HepG2 (cell line): ENCODE data around the gene PRR20G. TPM values are rescaled to one million over a fixed set of nuclear protein-coding genes. Genes with fewer than 3 reads are reported as not detected.

ENCODE experiments used
- ATAC-seq: fragments of 200-7000 bp; cut with Tn5 transposase; 3 replicates; pipeline ENCODE4 v1.9.1; 2020; ENCODE audit warnings: mild to moderate bottlenecking, moderate library complexity
- Bru-seq: library from RNA; stranded (reverse); fragments of 400-500 nt; gene quantifications from one replicate; lab custom pipeline; 2021; lab: Mats Ljungman, UMichigan
- BruChase-seq, 2 experiments: library from RNA; stranded (reverse); fragments of 400-500 nt; gene quantifications; one replicate each; lab custom pipeline; 2021; lab: Mats Ljungman, UMichigan
- BruUV-seq: library from RNA; stranded (reverse); fragments of 400-500 nt; replicated peaks from 2 replicates; lab custom pipeline; 2021; lab: Mats Ljungman, UMichigan
- CTCF ChIA-PET: fragments of 300-600 bp; formaldehyde crosslinking; extraction: SDS; loops from one replicate; lab custom pipeline; 2021; ENCODE audit warnings: low total read pairs, inconsistent platforms, low intra/inter-chr PET ratio; lab: Yijun Ruan, JAX
- POLR2A ChIA-PET: fragments of 350-600 bp; sonication (Branson Sonifier 250); formaldehyde crosslinking; loops from one replicate; lab custom pipeline; 2020; ENCODE audit warnings: antibody characterized with exemption, inconsistent platforms; lab: Yijun Ruan, JAX
- DNase-seq: peaks from one replicate; pipeline ENCODE4 v3.0.0-alpha.2; 2015; ENCODE audit warnings: low spot score
- FAIRE-seq: peaks from 3 replicates; lab custom pipeline; 2011; peaks lifted over from hg19 to GRCh38; lab: Jason Lieb, UNC
- H2AFZ ChIP-seq: one replicate; pipeline ENCODE4 v1.6.1; 2011; ENCODE audit warnings: low read length, inconsistent platforms
- H3K27ac ChIP-seq: fragments of 300-600 bp; 3 replicates; pipeline ENCODE4 v1.8.0; 2011; ENCODE audit warnings: mixed run types, mild to moderate bottlenecking, mixed read lengths, low read length, inconsistent platforms; ENCODE audit not compliant: insufficient read depth; ENCODE audit errors: extremely low read length
- H3K27me3 ChIP-seq, 2 experiments: fragments of 200-600 bp in 1 of 2; 2 replicates in 1 of 2; 3 replicates in 1 of 2; pipeline versions ENCODE4 v1.6.0 to v1.8.0; 2011; ENCODE audit warnings: low read length in 2 of 2, mild to moderate bottlenecking in 2 of 2, moderate library complexity in 2 of 2, inconsistent platforms in 1 of 2; ENCODE audit not compliant: insufficient read depth in 2 of 2, control insufficient read depth in 1 of 2
- H3K36me3 ChIP-seq, 2 experiments: fragments of 200-600 bp in 1 of 2; replicated peaks in 1 of 2; 2 replicates in 1 of 2; 3 replicates in 1 of 2; pipeline versions ENCODE4 v1.5.1 to v1.8.0; 2011; ENCODE audit warnings: low read length in 2 of 2, inconsistent platforms in 1 of 2; ENCODE audit not compliant: insufficient read depth in 2 of 2, control insufficient read depth in 1 of 2
- H3K4me1 ChIP-seq: 2 replicates; pipeline ENCODE4 v1.5.1; 2012; ENCODE audit warnings: low read length, inconsistent platforms; ENCODE audit not compliant: insufficient read depth
- H3K4me2 ChIP-seq: 2 replicates; pipeline ENCODE4 v1.6.0; 2011; ENCODE audit warnings: low read depth, low read length, inconsistent platforms
- H3K4me3 ChIP-seq, 3 experiments: fragments of 200-600 bp in 1 of 3; sonication (generic), shearing (Covaris generic) in 1 of 3; replicated peaks in 1 of 3; 2 replicates each; pipeline ENCODE4 v1.5.1; 2011 to 2016; ENCODE audit warnings: low read length in 3 of 3, inconsistent platforms in 2 of 3, low read depth in 2 of 3, mild to moderate bottlenecking in 2 of 3, control low read depth in 1 of 3, mixed read lengths in 1 of 3; ENCODE audit not compliant: insufficient read depth in 1 of 3
- H3K79me2 ChIP-seq: one replicate; pipeline ENCODE4 v1.6.1; 2011; ENCODE audit warnings: low read length, inconsistent platforms; ENCODE audit not compliant: insufficient read depth
- H3K9ac ChIP-seq: 2 replicates; pipeline ENCODE4 v1.6.0; 2011; ENCODE audit warnings: mild to moderate bottlenecking, low read depth, low read length, inconsistent platforms; ENCODE audit not compliant: insufficient read depth
- H3K9me3 ChIP-seq: 2 replicates; pipeline ENCODE4 v1.5.1; 2012; ENCODE audit warnings: mild to moderate bottlenecking, low read length
- H4K20me1 ChIP-seq: 2 replicates; pipeline ENCODE4 v1.6.0; 2011; ENCODE audit warnings: inconsistent platforms, mild to moderate bottlenecking, low read length, moderate library complexity; ENCODE audit not compliant: insufficient read depth
- CBX1 ChIP-seq: IDR thresholded peaks from one replicate; pipeline ENCODE4 v1.6.1; 2016; ENCODE audit warnings: antibody characterized with exemption, low read depth
- FOXK2 ChIP-seq: fragments of 450-650 bp; IDR thresholded peaks from 2 replicates; pipeline ENCODE4 v1.6.1; 2016
- RAD51 ChIP-seq: fragments of 450-650 bp; IDR thresholded peaks from 2 replicates; pipeline ENCODE4 v1.6.1; 2016; ENCODE audit warnings: borderline replicate concordance
- REST ChIP-seq, 2 experiments: IDR thresholded peaks; 2 replicates each; pipeline ENCODE4 v1.6.1; 2011 to 2012; ENCODE audit warnings: low read length in 2 of 2, borderline replicate concordance in 1 of 2, low read depth in 1 of 2, mild to moderate bottlenecking in 1 of 2, moderate library complexity in 1 of 2
- SP5 ChIP-seq: IDR thresholded peaks from 2 replicates; pipeline ENCODE4 v1.6.1; 2016; ENCODE audit warnings: low read depth, borderline replicate concordance
- ZNF260 ChIP-seq: sonication (generic); formaldehyde crosslinking; IDR thresholded peaks from 2 replicates; pipeline ENCODE4 v1.4.0; 2020; ENCODE audit warnings: missing genetic modification reagents, low read depth, mild to moderate bottlenecking, borderline replicate concordance
- WGBS: methylation state at CpG from one replicate; pipeline ENCODE4 v1.1.6; 2017; ENCODE audit warnings: low lambda C conversion rate; 5-methylcytosine and 5-hydroxymethylcytosine counted together
- in situ Hi-C: cut with HindIII; loops from 2 replicates; pipeline ENCODE4 v1.10.0; 2017; ENCODE audit warnings: low pct_unique_long_range_greater_than_20kb; ENCODE audit not compliant: extremely low pct_ligation_motif_present
- intact Hi-C: fragments of 100-400 bp; cut with micrococcal nuclease; formaldehyde crosslinking; loops from one replicate; pipeline ENCODE4 v1.10.0; 2022; ENCODE audit not compliant: unreplicated experiment
- long read RNA-seq, 2 experiments: library from RNA in 1 of 2; library from polyadenylated mRNA in 1 of 2; stranded (forward) in 1 of 2; unstranded in 1 of 2; transcript quantifications; one replicate each; pipeline ENCODE4 v2.0.0, GENCODE V29; 2019 to 2022
- polyA minus RNA-seq, 3 experiments: library from RNA; depleted of rRNA, polyadenylated mRNA; stranded (reverse); fragments of >200 nt; gene quantifications; 2 replicates each; pipeline ENCODE4 v1.2.3, GENCODE V29; 2011; ENCODE audit warnings: low replicate concordance in 1 of 3
- polyA plus RNA-seq, 8 experiments: library from polyadenylated mRNA; depleted of rRNA in 3 of 8; stranded (reverse) in 7 of 8; unstranded in 1 of 8; fragments of >200 nt; fragmentation: Illumina TruSeq in 4 of 8; extraction: Trizol in 4 of 8; gene quantifications; 2 replicates each; pipeline versions ENCODE4 v1.2.1 to v1.2.3, GENCODE V29; 2011 to 2016; ENCODE audit warnings: low read depth in 4 of 8, missing spikeins in 1 of 8, mixed read lengths in 1 of 8; ENCODE audit not compliant: insufficient read depth in 1 of 8
- total RNA-seq, 5 experiments: library from RNA; depleted of rRNA; stranded (reverse); fragments of >200 nt; fragmentation: Illumina TruSeq; extraction: Trizol; gene quantifications; 2 replicates each; pipeline ENCODE4 v1.2.3, GENCODE V29; 2016; ENCODE audit warnings: low read depth in 1 of 5
- TF ChIP-seq, protein P1 (sequence below): sonication (generic); formaldehyde crosslinking; IDR thresholded peaks from 2 replicates; pipeline ENCODE4 v1.5.0; 2020; ENCODE audit warnings: mild to moderate bottlenecking, missing genetic modification reagents, moderate library complexity
- TF ChIP-seq, protein P2 (sequence below): sonication (generic); formaldehyde crosslinking; IDR thresholded peaks from 2 replicates; pipeline ENCODE4 v1.4.0; 2020; ENCODE audit warnings: missing genetic modification reagents, mild to moderate bottlenecking, borderline replicate concordance

The PRR20G gene
- total RNA-seq (2016; rRNA removed; fragmentation: Illumina TruSeq; extraction: Trizol) (not detected in 2 replicates), polyA plus RNA-seq (2011; rRNA removed) (not detected in 2 replicates), polyA minus RNA-seq (2011; rRNA and poly(A)+ RNA removed; ENCODE audit: low replicate concordance) (not detected in 2 replicates), Bru-seq, nascent RNA (not detected), BruChase-seq, experiment 1, labeled RNA remaining after a 6-hour chase (not detected), BruChase-seq, experiment 2, labeled RNA remaining after a 2-hour chase (percentile 13 among the genes with signal in this experiment)
- not detected in 2 replicates for total RNA-seq (2016; cell fraction: cytosol; rRNA removed; fragmentation: Illumina TruSeq; extraction: Trizol; ENCODE audit: low read depth)
- not detected in 2 replicates for total RNA-seq (2016; cell fraction: insoluble cytoplasmic fraction; rRNA removed; fragmentation: Illumina TruSeq; extraction: Trizol)
- total RNA-seq (2016; cell fraction: membrane; rRNA removed; fragmentation: Illumina TruSeq; extraction: Trizol), result not detected in 2 replicates
- not detected in 2 replicates for total RNA-seq (2016; cell fraction: nucleus; rRNA removed; fragmentation: Illumina TruSeq; extraction: Trizol)
- not detected in 2 replicates for polyA plus RNA-seq (2011; cell fraction: cytosol; rRNA removed)
- polyA plus RNA-seq (2011; cell fraction: nucleus; rRNA removed), result not detected in 2 replicates
- not detected in 2 replicates for polyA plus RNA-seq (2012)
- not detected in 2 replicates for polyA plus RNA-seq (2016; cell fraction: cytosol; fragmentation: Illumina TruSeq; extraction: Trizol; ENCODE audit: low read depth)
- not detected in 2 replicates for polyA plus RNA-seq (2016; cell fraction: insoluble cytoplasmic fraction; fragmentation: Illumina TruSeq; extraction: Trizol; ENCODE audit: low read depth)
- polyA plus RNA-seq (2016; cell fraction: membrane; fragmentation: Illumina TruSeq; extraction: Trizol; ENCODE audit: low read depth), result not detected in 2 replicates
- polyA plus RNA-seq (2016; cell fraction: nucleus; fragmentation: Illumina TruSeq; extraction: Trizol; ENCODE audit: insufficient read depth, low read depth), result not detected in 2 replicates
- not detected in 2 replicates for polyA minus RNA-seq (2011; cell fraction: cytosol; rRNA and poly(A)+ RNA removed)
- not detected in 2 replicates for polyA minus RNA-seq (2011; cell fraction: nucleus; rRNA and poly(A)+ RNA removed)
- long read RNA-seq, experiment 1, result 0 reads
- long read RNA-seq, experiment 2, result 0 reads

GRCh38 chr3:127287840-127288239, at the start of gene PRR20G:
TSS of gene PRR20G (minus strand) at chr3:127288046. CDS start at chr3:127287365, 681 bp downstream.
- TF ChIP-seq REST (IDR thresholded peaks at IDR 0.05; ENCODE audit: borderline replicate concordance in 1 of 2, low read depth in 1 of 2, low read length in 2 of 2) (no peak), SP5 (CRISPR knock-in tag) (no peak), FOXK2 (no peak), ZNF260 (no peak), RAD51 (peak; percentile 9; the same call in 1 of the 2 replicates), CBX1 (no peak)
- TF ChIP-seq, protein P1, sequence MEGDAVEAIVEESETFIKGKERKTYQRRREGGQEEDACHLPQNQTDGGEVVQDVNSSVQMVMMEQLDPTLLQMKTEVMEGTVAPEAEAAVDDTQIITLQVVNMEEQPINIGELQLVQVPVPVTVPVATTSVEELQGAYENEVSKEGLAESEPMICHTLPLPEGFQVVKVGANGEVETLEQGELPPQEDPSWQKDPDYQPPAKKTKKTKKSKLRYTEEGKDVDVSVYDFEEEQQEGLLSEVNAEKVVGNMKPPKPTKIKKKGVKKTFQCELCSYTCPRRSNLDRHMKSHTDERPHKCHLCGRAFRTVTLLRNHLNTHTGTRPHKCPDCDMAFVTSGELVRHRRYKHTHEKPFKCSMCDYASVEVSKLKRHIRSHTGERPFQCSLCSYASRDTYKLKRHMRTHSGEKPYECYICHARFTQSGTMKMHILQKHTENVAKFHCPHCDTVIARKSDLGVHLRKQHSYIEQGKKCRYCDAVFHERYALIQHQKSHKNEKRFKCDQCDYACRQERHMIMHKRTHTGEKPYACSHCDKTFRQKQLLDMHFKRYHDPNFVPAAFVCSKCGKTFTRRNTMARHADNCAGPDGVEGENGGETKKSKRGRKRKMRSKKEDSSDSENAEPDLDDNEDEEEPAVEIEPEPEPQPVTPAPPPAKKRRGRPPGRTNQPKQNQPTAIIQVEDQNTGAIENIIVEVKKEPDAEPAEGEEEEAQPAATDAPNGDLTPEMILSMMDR (CRISPR knock-in tag), result peak; percentile 54
- TF ChIP-seq, protein P2, sequence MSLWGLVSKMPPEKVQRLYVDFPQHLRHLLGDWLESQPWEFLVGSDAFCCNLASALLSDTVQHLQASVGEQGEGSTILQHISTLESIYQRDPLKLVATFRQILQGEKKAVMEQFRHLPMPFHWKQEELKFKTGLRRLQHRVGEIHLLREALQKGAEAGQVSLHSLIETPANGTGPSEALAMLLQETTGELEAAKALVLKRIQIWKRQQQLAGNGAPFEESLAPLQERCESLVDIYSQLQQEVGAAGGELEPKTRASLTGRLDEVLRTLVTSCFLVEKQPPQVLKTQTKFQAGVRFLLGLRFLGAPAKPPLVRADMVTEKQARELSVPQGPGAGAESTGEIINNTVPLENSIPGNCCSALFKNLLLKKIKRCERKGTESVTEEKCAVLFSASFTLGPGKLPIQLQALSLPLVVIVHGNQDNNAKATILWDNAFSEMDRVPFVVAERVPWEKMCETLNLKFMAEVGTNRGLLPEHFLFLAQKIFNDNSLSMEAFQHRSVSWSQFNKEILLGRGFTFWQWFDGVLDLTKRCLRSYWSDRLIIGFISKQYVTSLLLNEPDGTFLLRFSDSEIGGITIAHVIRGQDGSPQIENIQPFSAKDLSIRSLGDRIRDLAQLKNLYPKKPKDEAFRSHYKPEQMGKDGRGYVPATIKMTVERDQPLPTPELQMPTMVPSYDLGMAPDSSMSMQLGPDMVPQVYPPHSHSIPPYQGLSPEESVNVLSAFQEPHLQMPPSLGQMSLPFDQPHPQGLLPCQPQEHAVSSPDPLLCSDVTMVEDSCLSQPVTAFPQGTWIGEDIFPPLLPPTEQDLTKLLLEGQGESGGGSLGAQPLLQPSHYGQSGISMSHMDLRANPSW (CRISPR knock-in tag), result no peak
- Histone ChIP-seq H3K4me3 (no peak within 1 kb of the TSS), H3K27ac (no peak within 1 kb of the TSS), H3K27me3 (no peaks in the 10 kb centered on the region), H3K4me2 (no peak within 1 kb of the TSS), H4K20me1 (no peaks in the 10 kb centered on the region), H3K4me1 (no peaks in the 10 kb centered on the region), H3K9me3 (no peaks in the 10 kb centered on the region), H3K36me3 (no peaks in the 10 kb centered on the region), H3K9ac (no peak within 1 kb of the TSS), H2AFZ (no peak within 1 kb of the TSS), H3K79me2 (no peaks in the 10 kb centered on the region)
- no TSS peak for BruUV-seq
- intact Hi-C loops, result no loop called here
- in situ Hi-C loops, result no loop called here
- no peak for FAIRE-seq
- 47% methylated on average over 11 of the region's 17 CpGs for WGBS
- ChIA-PET CTCF (no interaction called here), POLR2A (no interaction called here)
- DNase-seq, result no peak
- peak; percentile 59 for ATAC-seq
